LHCN-M2 (cell line): ENCODE results near the gene NR2C1. TPM values are rescaled to one million over a fixed set of nuclear protein-coding genes. Genes with fewer than 3 reads are reported as not detected.

Source experiments
- total RNA-seq: library from RNA; depleted of rRNA; stranded (reverse); fragments of >200 nt; gene quantifications from 2 replicates; pipeline ENCODE4 v1.2.3, GENCODE V29; 2014; rRNA removed

Gene NR2C1
- total RNA-seq, 1 experiment from 2014 or later: 35.4 TPM

Other genes with a start within 250 kb of the NR2C1 start
- 226 and 234 TPM in 2 replicates for gene NDUFA12, start 69.9 kb downstream of the NR2C1 start, total RNA-seq
- gene FGD6, start 143.8 kb upstream of the NR2C1 start, total RNA-seq: 0.51 and 0.92 TPM in 2 replicates
- 26.2 and 33.2 TPM in 2 replicates for gene VEZT, start 144.2 kb upstream of the NR2C1 start, total RNA-seq